Endodermal cell (in vitro differentiated cells): ENCODE data around the gene CPN1. TPM values are rescaled to one million over a fixed set of nuclear protein-coding genes. Genes with fewer than 3 reads are reported as not detected.

ENCODE experiments used
- DNase-seq: peaks from one replicate; pipeline ENCODE4 v3.0.0-alpha.2; 2017
- H3K27ac ChIP-seq: 2 replicates; pipeline ENCODE4 v1.5.1; 2013; ENCODE audit warnings: mild to moderate bottlenecking, low read depth, low read length, moderate library complexity
- H3K27me3 ChIP-seq: 2 replicates; pipeline ENCODE4 v1.6.1; 2013; ENCODE audit warnings: mild to moderate bottlenecking, low read length, moderate library complexity; ENCODE audit not compliant: insufficient read depth, control insufficient read depth, poor library complexity, severe bottlenecking
- H3K36me3 ChIP-seq: 2 replicates; pipeline ENCODE4 v1.7.0; 2013; ENCODE audit warnings: mild to moderate bottlenecking, low read length, moderate library complexity; ENCODE audit not compliant: control insufficient read depth, insufficient read depth
- H3K4me1 ChIP-seq: one replicate; pipeline ENCODE4 v1.7.0; 2013; ENCODE audit warnings: low read length; ENCODE audit not compliant: control insufficient read depth, insufficient read depth
- H3K4me3 ChIP-seq: 2 replicates; pipeline ENCODE4 v1.5.1; 2013; ENCODE audit warnings: mild to moderate bottlenecking, low read length, moderate library complexity
- H3K9ac ChIP-seq: 2 replicates; pipeline ENCODE4 v1.6.1; 2013; ENCODE audit warnings: mild to moderate bottlenecking, low read length, moderate library complexity; ENCODE audit not compliant: poor library complexity, severe bottlenecking; ENCODE audit errors: extremely low read depth
- H3K9me3 ChIP-seq: 2 replicates; pipeline ENCODE4 v1.6.1; 2013; ENCODE audit warnings: mild to moderate bottlenecking, low read length, moderate library complexity; ENCODE audit not compliant: control insufficient read depth
- H3K27ac Mint-ChIP-seq: 2 replicates; pipeline ENCODE4 v1.8.0; 2020; ENCODE audit warnings: mixed read lengths
- H3K27me3 Mint-ChIP-seq: 2 replicates; pipeline ENCODE4 v1.8.0; 2021; ENCODE audit warnings: mild to moderate bottlenecking, mixed read lengths; ENCODE audit not compliant: insufficient read depth
- H3K36me3 Mint-ChIP-seq: 2 replicates; pipeline ENCODE4 v1.8.0; 2020; ENCODE audit warnings: low read depth, mixed read lengths
- H3K4me1 Mint-ChIP-seq: 2 replicates; pipeline ENCODE4 v1.8.0; 2020; ENCODE audit warnings: mixed read lengths
- H3K4me3 Mint-ChIP-seq: 2 replicates; pipeline ENCODE4 v1.8.0; 2020; ENCODE audit warnings: mild to moderate bottlenecking, moderate library complexity, mixed read lengths
- H3K9me3 Mint-ChIP-seq: 2 replicates; pipeline ENCODE4 v1.8.0; 2020; ENCODE audit warnings: mild to moderate bottlenecking, mixed read lengths
- CTCF ChIP-seq: fragments of 200-600 bp; sonication (generic); conservative IDR thresholded peaks from 2 replicates; pipeline ENCODE4 v1.5.0; 2021; ENCODE audit warnings: antibody characterized with exemption, mild to moderate bottlenecking
- WGBS, 2 experiments: methylation state at CpG; one replicate each; pipeline versions ENCODE4 v1.1.5 to v1.1.7; 2013; ENCODE audit warnings: missing lambda C conversion rate in 2 of 2, mixed read lengths in 1 of 2; ENCODE audit not compliant: insufficient coverage in 1 of 2, insufficient read length in 1 of 2; 5-methylcytosine and 5-hydroxymethylcytosine counted together
- total RNA-seq, 2 donors: library from RNA; stranded (reverse); fragmentation: NEBNext Ultra II Directional in 1 of 2; extraction: Animal tissue kit (Norgen Biotek cat#: 25700) in 1 of 2; gene quantifications; 2 replicates in 1 of 2; 3 replicates in 1 of 2; pipeline ENCODE4 v1.2.1, GENCODE V29; 2021

CPN1 gene
- total RNA-seq, 2 donors from 2014 or later, result 0.71 to 1.3 TPM

GRCh38 chr10:100009793-100010676 lies 71.6 kb downstream of the CPN1 start, which contains the start of gene DNMBP:
TSS of gene DNMBP (minus strand) at chr10:100009947. CDS start at chr10:99972124, 37,823 bp downstream.
- WGBS, 2 experiments, result 8% methylated on average over 51 to 86 of the region's 86 CpGs
- H3K4me1 Mint-ChIP-seq, result peaks cover 54% of the 10 kb centered on the region
- H3K27ac Mint-ChIP-seq, result peak within 1 kb of the TSS; percentile 56
- peaks cover 1% of the 10 kb centered on the region for H3K9me3 Mint-ChIP-seq
- Histone ChIP-seq H3K4me3 (peak within 1 kb of the TSS; percentile 99), H3K4me1 (peaks cover 5% of the 10 kb centered on the region), H3K9me3 (no peaks in the 10 kb centered on the region), H3K36me3 (no peaks in the 10 kb centered on the region), H3K27me3 (no peaks in the 10 kb centered on the region), H3K9ac (peak within 1 kb of the TSS; percentile 61), H3K27ac (no peak within 1 kb of the TSS)
- H3K4me3 Mint-ChIP-seq, result peak within 1 kb of the TSS; percentile 91
- peaks cover 8% of the 10 kb centered on the region for H3K27me3 Mint-ChIP-seq
- DNase-seq, result peak; percentile 93
- peaks cover 10% of the 10 kb centered on the region for H3K36me3 Mint-ChIP-seq
- TF ChIP-seq CTCF, result peak; percentile 68

GRCh38 chr10:100009283-100009792 lies 72.3 kb downstream of the CPN1 start:
- Histone ChIP-seq H3K27ac (no peak overlapping the region), H3K9ac (peak overlapping the region; percentile 61), H3K4me3 (peak overlapping the region; percentile 99), H3K4me1 (peaks cover 5% of the 10 kb centered on the region), H3K36me3 (no peaks in the 10 kb centered on the region), H3K9me3 (no peaks in the 10 kb centered on the region), H3K27me3 (no peaks in the 10 kb centered on the region)
- DNase-seq, result no peak
- peaks cover 8% of the 10 kb centered on the region for H3K27me3 Mint-ChIP-seq
- no peak overlapping the region for H3K27ac Mint-ChIP-seq
- WGBS, 2 experiments, result 0 to 2% methylated on average over 23 to 45 of the region's 45 CpGs
- H3K9me3 Mint-ChIP-seq, result peaks cover 1% of the 10 kb centered on the region
- H3K36me3 Mint-ChIP-seq, result peaks cover 14% of the 10 kb centered on the region
- TF ChIP-seq CTCF, result peak; percentile 50
- peak overlapping the region; percentile 91 for H3K4me3 Mint-ChIP-seq
- H3K4me1 Mint-ChIP-seq, result peaks cover 55% of the 10 kb centered on the region

- Histone ChIP-seq H3K9me3 (no peaks in the 10 kb centered on the region), H3K4me1 (peaks cover 4% of the 10 kb centered on the region), H3K4me3 (peak overlapping the region; percentile 99), H3K36me3 (no peaks in the 10 kb centered on the region), H3K9ac (peak overlapping the region; percentile 61), H3K27ac (no peak overlapping the region), H3K27me3 (no peaks in the 10 kb centered on the region)
- Mint-ChIP-seq H3K4me1 (peaks cover 50% of the 10 kb centered on the region), H3K27me3 (peaks cover 8% of the 10 kb centered on the region), H3K27ac (no peak overlapping the region), H3K36me3 (peaks cover 16% of the 10 kb centered on the region), H3K9me3 (peaks cover 1% of the 10 kb centered on the region), H3K4me3 (peak overlapping the region; percentile 91)
- no peak for TF ChIP-seq CTCF
- no peak for DNase-seq
- 19 to 40% methylated on average over 6 to 7 of the region's 9 CpGs for WGBS, 2 experiments
These were observed 72.9 kb downstream of the CPN1 start for GRCh38 chr10:100008708-100009282.
